Natural killer cell (primary cell): ENCODE measurements around the gene FARP1. TPM values are rescaled to one million over a fixed set of nuclear protein-coding genes. Genes with fewer than 3 reads are reported as not detected.

ENCODE experiments used
- ATAC-seq, 3 donors: fragments of 150-1000 bp in 2 of 3; fragments of 200-7000 bp in 1 of 3; cut with Tn5 transposase; 1 replicate in 1 of 3; 2 replicates in 2 of 3; pipeline ENCODE4 v1.10.0; 2021; ENCODE audit warnings: mild to moderate bottlenecking in 2 of 3, moderate library complexity in 2 of 3
- DNase-seq, 2 donors: peaks; one replicate each; pipeline versions ENCODE4 v3.0.0 to v3.0.0-alpha.2; 2013 to 2021; ENCODE audit warnings: mixed read lengths in 1 of 2
- H3K27ac ChIP-seq: one replicate; pipeline ENCODE4 v1.5.1; 2013; ENCODE audit warnings: mild to moderate bottlenecking, low read length
- H3K27me3 ChIP-seq: one replicate; pipeline ENCODE4 v1.6.1; 2013; ENCODE audit warnings: low read length; ENCODE audit not compliant: control insufficient read depth, insufficient read depth
- H3K36me3 ChIP-seq: one replicate; pipeline ENCODE4 v1.6.1; 2013; ENCODE audit warnings: low read length; ENCODE audit not compliant: control insufficient read depth, insufficient read depth
- H3K4me1 ChIP-seq: one replicate; pipeline ENCODE4 v1.6.1; 2013; ENCODE audit warnings: low read length; ENCODE audit not compliant: control insufficient read depth, insufficient read depth
- H3K4me3 ChIP-seq: one replicate; pipeline ENCODE4 v1.5.1; 2013; ENCODE audit warnings: low read length
- H3K9me3 ChIP-seq: one replicate; pipeline ENCODE4 v1.6.1; 2013; ENCODE audit warnings: low read length; ENCODE audit not compliant: control insufficient read depth, insufficient read depth
- H3K27ac Mint-ChIP-seq, 2 donors: one replicate each; pipeline ENCODE4 v1.8.0; 2022; ENCODE audit warnings: mild to moderate bottlenecking in 2 of 2, mixed read lengths in 2 of 2, moderate library complexity in 1 of 2
- H3K27me3 Mint-ChIP-seq, 2 donors: one replicate each; pipeline ENCODE4 v1.8.0; 2022; ENCODE audit warnings: low read depth in 2 of 2, mixed read lengths in 2 of 2
- H3K36me3 Mint-ChIP-seq: one replicate; pipeline ENCODE4 v1.8.0; 2022; ENCODE audit warnings: mixed read lengths
- H3K4me1 Mint-ChIP-seq, 2 donors: one replicate each; pipeline ENCODE4 v1.8.0; 2022; ENCODE audit warnings: mixed read lengths in 2 of 2
- H3K4me3 Mint-ChIP-seq: one replicate; pipeline ENCODE4 v1.8.0; 2022; ENCODE audit warnings: mild to moderate bottlenecking, moderate library complexity, mixed read lengths
- H3K9me3 Mint-ChIP-seq, 2 donors: one replicate each; pipeline ENCODE4 v1.8.0; 2022; ENCODE audit warnings: mixed read lengths in 2 of 2
- whole genome bisulfite sequencing: methylation state at CpG from one replicate; pipeline ENCODE4 v1.1.7; 2013; ENCODE audit warnings: missing lambda C conversion rate; ENCODE audit not compliant: insufficient coverage; 5-methylcytosine and 5-hydroxymethylcytosine counted together
- intact Hi-C: fragments of 100-400 bp; cut with micrococcal nuclease; formaldehyde crosslinking; loops from one replicate; pipeline ENCODE4 v1.14.2; 2022
- total RNA-seq, 4 donors: library from RNA; stranded (reverse); fragments of 120-200 nt in 1 of 4; gene quantifications; one replicate each; pipeline versions ENCODE4 v1.2.3 to v1.2.4, GENCODE V29; 2013 to 2022
- TF ChIP-seq, protein P1 (sequence below): fragments of 200-600 bp; IDR thresholded peaks from one replicate; pipeline ENCODE4 v1.8.0; 2022; ENCODE audit warnings: antibody characterized with exemption

FARP1 gene
- total RNA-seq, 3 donors from 2014 or later (not counting 1 experiment from before 2014, with no cell fraction given), result 0.71 to 1.2 (median 1.1) TPM

DNA sequence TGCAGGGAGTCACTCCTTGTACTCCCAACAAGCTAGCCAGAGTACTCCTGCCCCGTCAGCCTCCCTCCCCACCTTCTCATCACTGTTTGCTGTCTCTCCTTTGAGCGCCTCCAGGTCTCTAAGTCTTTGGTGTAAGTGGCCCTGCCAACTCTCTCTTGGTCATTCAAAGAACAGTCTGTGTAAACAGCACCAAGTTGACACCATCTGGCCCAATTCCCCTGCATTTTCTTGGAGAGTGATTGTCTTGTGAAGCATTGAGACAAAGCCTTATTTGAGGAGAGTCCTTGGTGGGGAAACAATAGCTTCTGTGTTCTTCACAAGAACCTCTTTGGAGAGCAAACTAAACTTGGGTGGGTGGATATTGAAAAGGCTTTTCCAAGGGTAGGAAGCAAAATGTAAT is 148.8 kb downstream of the FARP1 start:
- Mint-ChIP-seq H3K27ac (no peak overlapping the region), H3K4me3 (no peak overlapping the region), H3K27me3 (peaks cover 0 to 9% of the 10 kb centered on the region in 2 donors), H3K36me3 (no peaks in the 10 kb centered on the region), H3K9me3 (no peaks in the 10 kb centered on the region), H3K4me1 (no peaks in the 10 kb centered on the region)
- no peak for DNase-seq
- Histone ChIP-seq H3K36me3 (no peaks in the 10 kb centered on the region), H3K9me3 (no peaks in the 10 kb centered on the region), H3K27me3 (no peaks in the 10 kb centered on the region), H3K4me3 (no peak overlapping the region), H3K27ac (no peak overlapping the region), H3K4me1 (no peaks in the 10 kb centered on the region)
- intact Hi-C loops, result no loop called here
- ATAC-seq, result no peak
- WGBS, result 74% methylated on average over 2 of the region's 2 CpGs
- TF ChIP-seq, protein P1, sequence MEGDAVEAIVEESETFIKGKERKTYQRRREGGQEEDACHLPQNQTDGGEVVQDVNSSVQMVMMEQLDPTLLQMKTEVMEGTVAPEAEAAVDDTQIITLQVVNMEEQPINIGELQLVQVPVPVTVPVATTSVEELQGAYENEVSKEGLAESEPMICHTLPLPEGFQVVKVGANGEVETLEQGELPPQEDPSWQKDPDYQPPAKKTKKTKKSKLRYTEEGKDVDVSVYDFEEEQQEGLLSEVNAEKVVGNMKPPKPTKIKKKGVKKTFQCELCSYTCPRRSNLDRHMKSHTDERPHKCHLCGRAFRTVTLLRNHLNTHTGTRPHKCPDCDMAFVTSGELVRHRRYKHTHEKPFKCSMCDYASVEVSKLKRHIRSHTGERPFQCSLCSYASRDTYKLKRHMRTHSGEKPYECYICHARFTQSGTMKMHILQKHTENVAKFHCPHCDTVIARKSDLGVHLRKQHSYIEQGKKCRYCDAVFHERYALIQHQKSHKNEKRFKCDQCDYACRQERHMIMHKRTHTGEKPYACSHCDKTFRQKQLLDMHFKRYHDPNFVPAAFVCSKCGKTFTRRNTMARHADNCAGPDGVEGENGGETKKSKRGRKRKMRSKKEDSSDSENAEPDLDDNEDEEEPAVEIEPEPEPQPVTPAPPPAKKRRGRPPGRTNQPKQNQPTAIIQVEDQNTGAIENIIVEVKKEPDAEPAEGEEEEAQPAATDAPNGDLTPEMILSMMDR, result no peak

DNA sequence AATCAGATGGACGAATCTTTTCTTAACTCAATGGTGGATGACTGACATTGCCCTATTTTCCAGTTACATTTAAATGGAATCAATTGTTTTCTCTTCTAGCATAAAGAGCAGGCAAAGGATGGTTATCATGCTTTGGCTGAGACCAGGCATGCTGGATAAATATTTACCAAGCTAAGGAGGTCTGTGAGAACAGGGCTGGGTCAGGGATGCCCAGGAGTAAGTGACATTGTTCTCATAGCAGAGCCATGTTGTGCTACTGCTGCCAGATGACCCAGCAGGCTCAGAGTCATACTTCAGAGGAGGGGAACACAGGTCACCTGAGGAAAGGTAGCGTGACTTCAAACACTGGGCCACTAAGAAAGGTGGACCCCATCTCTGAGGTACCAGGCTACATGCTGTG is 150.2 kb downstream of the FARP1 start:
- no peaks in the 10 kb centered on the region for H3K36me3 Mint-ChIP-seq
- no peak for ATAC-seq
- no peaks in the 10 kb centered on the region for H3K9me3 Mint-ChIP-seq
- no peak overlapping the region for H3K4me3 ChIP-seq
- no peaks in the 10 kb centered on the region for H3K36me3 ChIP-seq
- WGBS, result 84% methylated on average over 2 of the region's 2 CpGs
- TF ChIP-seq, protein P1, result no peak
- H3K4me1 Mint-ChIP-seq, result no peaks in the 10 kb centered on the region
- no peak for DNase-seq
- no peak overlapping the region for H3K27ac ChIP-seq
- H3K27ac Mint-ChIP-seq, result no peak overlapping the region
- peaks cover 0 to 9% of the 10 kb centered on the region in 2 donors for H3K27me3 Mint-ChIP-seq
- no peak overlapping the region for H3K4me3 Mint-ChIP-seq
- H3K4me1 ChIP-seq, result no peaks in the 10 kb centered on the region
- H3K9me3 ChIP-seq, result no peaks in the 10 kb centered on the region
- no peaks in the 10 kb centered on the region for H3K27me3 ChIP-seq
- intact Hi-C loops, result no loop called here

DNA sequence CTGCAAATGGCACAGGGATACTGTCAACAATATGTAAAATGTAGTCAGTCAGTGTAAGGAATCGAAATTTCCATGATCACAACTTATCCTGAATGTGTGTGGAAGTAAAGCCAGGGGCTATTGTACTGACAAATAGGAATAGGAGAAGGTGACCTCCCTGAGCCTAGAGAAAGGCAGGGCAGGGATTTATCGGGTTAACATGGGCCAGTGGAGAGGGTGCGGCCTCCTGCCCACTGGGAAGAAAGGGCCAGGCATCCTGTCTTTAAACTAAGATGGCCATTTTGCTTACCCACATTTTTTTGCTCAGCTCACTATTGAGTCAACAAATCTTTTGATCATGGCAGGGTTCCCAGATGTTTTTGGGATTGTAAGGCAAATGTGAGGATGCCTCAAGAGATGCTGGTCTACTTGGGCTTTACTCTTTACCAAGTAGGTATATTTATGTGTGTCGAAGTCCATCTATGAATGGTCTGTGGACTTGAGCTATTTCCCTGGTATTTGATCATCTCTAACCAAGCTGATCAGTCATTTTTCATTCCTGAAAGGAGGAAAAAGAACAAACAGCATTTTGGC is 150.8 kb downstream of the FARP1 start:
- ATAC-seq, result no peak
- Mint-ChIP-seq H3K4me3 (no peak overlapping the region), H3K36me3 (no peaks in the 10 kb centered on the region), H3K9me3 (no peaks in the 10 kb centered on the region), H3K27me3 (peaks cover 0 to 6% of the 10 kb centered on the region in 2 donors), H3K27ac (no peak overlapping the region), H3K4me1 (no peaks in the 10 kb centered on the region)
- Histone ChIP-seq H3K9me3 (no peaks in the 10 kb centered on the region), H3K4me3 (no peak overlapping the region), H3K27me3 (no peaks in the 10 kb centered on the region), H3K27ac (no peak overlapping the region), H3K36me3 (no peaks in the 10 kb centered on the region), H3K4me1 (no peaks in the 10 kb centered on the region)
- WGBS, result 93% methylated on average over 4 of the region's 4 CpGs
- TF ChIP-seq, protein P1, result no peak
- no peak for DNase-seq
- intact Hi-C loops, result no loop called here

DNA sequence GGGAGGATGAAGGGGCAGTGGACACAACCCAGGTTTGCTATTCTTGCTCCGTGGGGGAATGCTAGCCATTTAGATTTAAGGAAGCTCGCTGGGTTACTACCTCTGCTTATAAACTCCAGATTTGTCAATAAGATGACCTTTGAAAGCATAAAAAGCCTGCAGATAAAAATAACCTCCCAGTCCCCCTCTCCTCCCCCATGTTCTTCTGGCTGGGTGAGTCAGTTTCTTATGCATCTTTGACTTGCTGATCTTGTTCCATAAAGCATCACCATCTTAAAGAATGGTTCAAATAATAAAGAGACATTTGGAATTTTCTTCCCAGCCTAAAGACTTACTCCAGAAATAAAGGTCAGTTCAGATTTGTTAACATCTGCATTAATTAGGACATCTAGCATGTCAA is 152.5 kb downstream of the FARP1 start:
- Histone ChIP-seq H3K36me3 (no peaks in the 10 kb centered on the region), H3K27me3 (no peaks in the 10 kb centered on the region), H3K4me1 (no peaks in the 10 kb centered on the region), H3K4me3 (no peak overlapping the region), H3K27ac (no peak overlapping the region), H3K9me3 (no peaks in the 10 kb centered on the region)
- WGBS, result 92% methylated on average over 2 of the region's 2 CpGs
- Mint-ChIP-seq H3K9me3 (no peaks in the 10 kb centered on the region), H3K4me1 (no peaks in the 10 kb centered on the region), H3K36me3 (no peaks in the 10 kb centered on the region), H3K4me3 (no peak overlapping the region), H3K27ac (no peak overlapping the region), H3K27me3 (peaks cover 0 to 3% of the 10 kb centered on the region in 2 donors)
- no peak for DNase-seq
- TF ChIP-seq, protein P1, result no peak
- no peak for ATAC-seq
- intact Hi-C loops, result no loop called here
